NT2/D1 (cell line): ENCODE data around the gene OR1N2.

Source experiments
- SUZ12 ChIP-seq: IDR thresholded peaks from 2 replicates; pipeline ENCODE4 v1.6.1; 2011; ENCODE audit not compliant: insufficient read length, insufficient read depth; ENCODE audit errors: extremely low read depth
- YY1 ChIP-seq: IDR thresholded peaks from 2 replicates; pipeline ENCODE4 v1.6.1; 2011; ENCODE audit not compliant: insufficient read length, insufficient read depth

GRCh38 chr9:122526602-122527001, 26.3 kb upstream of the OR1N2 start:
- no peak for TF ChIP-seq YY1
- TF ChIP-seq SUZ12: no peak
